HEK293T (cell line): Measurements from ENCODE around the gene LIPN.

ENCODE experiments used
- CTCF ChIA-PET: fragments of 350-600 bp; formaldehyde crosslinking; extraction: SDS; loops from one replicate; lab custom pipeline; 2021; ENCODE audit warnings: antibody characterized with exemption, inconsistent platforms; lab: Yijun Ruan, JAX
- POLR2A ChIA-PET: fragments of 350-600 bp; formaldehyde crosslinking; extraction: SDS; loops from one replicate; lab custom pipeline; 2020; ENCODE audit warnings: antibody characterized with exemption, inconsistent platforms; lab: Yijun Ruan, JAX
- DNase-seq: peaks from one replicate; pipeline ENCODE4 v3.0.0; 2012; ENCODE audit warnings: mixed read lengths; ENCODE audit errors: extremely low spot score
- ARNT ChIP-seq: fragments of 450-650 bp; IDR thresholded peaks from 2 replicates; pipeline ENCODE4 v1.6.1; 2017; ENCODE audit warnings: mild to moderate bottlenecking
- BHLHE40 ChIP-seq: fragments of 450-650 bp; IDR thresholded peaks from 2 replicates; pipeline ENCODE4 v1.6.1; 2016; ENCODE audit warnings: mild to moderate bottlenecking, moderate library complexity, borderline replicate concordance
- CTBP1 ChIP-seq: fragments of 450-650 bp; IDR thresholded peaks from 2 replicates; pipeline ENCODE4 v1.6.1; 2016; ENCODE audit warnings: borderline replicate concordance
- ELF4 ChIP-seq: fragments of 450-650 bp; IDR thresholded peaks from 2 replicates; pipeline ENCODE4 v1.6.1; 2017; ENCODE audit warnings: antibody characterized with exemption
- FOXA1 ChIP-seq: fragments of 450-650 bp; IDR thresholded peaks from 2 replicates; pipeline ENCODE4 v1.6.1; 2016; ENCODE audit warnings: mild to moderate bottlenecking
- FOXK2 ChIP-seq: fragments of 450-650 bp; IDR thresholded peaks from 2 replicates; pipeline ENCODE4 v1.6.1; 2016; ENCODE audit warnings: mild to moderate bottlenecking
- FOXM1 ChIP-seq: fragments of 450-650 bp; IDR thresholded peaks from 2 replicates; pipeline ENCODE4 v1.6.1; 2017; ENCODE audit warnings: mild to moderate bottlenecking, borderline replicate concordance
- HDGF ChIP-seq: fragments of 450-650 bp; IDR thresholded peaks from 2 replicates; pipeline ENCODE4 v1.6.1; 2017; ENCODE audit warnings: antibody characterized with exemption, borderline replicate concordance
- L3MBTL2 ChIP-seq: fragments of 450-650 bp; conservative IDR thresholded peaks from 2 replicates; pipeline ENCODE4 v1.6.1; 2016; ENCODE audit warnings: mild to moderate bottlenecking
- LEF1 ChIP-seq: fragments of 450-650 bp; IDR thresholded peaks from 2 replicates; pipeline ENCODE4 v1.6.1; 2017; ENCODE audit warnings: mild to moderate bottlenecking, borderline replicate concordance
- NFRKB ChIP-seq: fragments of 450-650 bp; IDR thresholded peaks from 2 replicates; pipeline ENCODE4 v1.6.1; 2016; ENCODE audit warnings: mild to moderate bottlenecking, moderate library complexity
- PKNOX1 ChIP-seq: fragments of 450-650 bp; IDR thresholded peaks from 2 replicates; pipeline ENCODE4 v1.6.1; 2016
- SP1 ChIP-seq: fragments of 450-650 bp; IDR thresholded peaks from 2 replicates; pipeline ENCODE4 v1.6.1; 2017
- SUZ12 ChIP-seq: fragments of 450-650 bp; IDR thresholded peaks from 2 replicates; pipeline ENCODE4 v1.6.1; 2016; ENCODE audit warnings: mild to moderate bottlenecking
- TARDBP ChIP-seq: fragments of 450-650 bp; IDR thresholded peaks from 2 replicates; pipeline ENCODE4 v1.6.1; 2016
- ZNF384 ChIP-seq: fragments of 450-650 bp; IDR thresholded peaks from 2 replicates; pipeline ENCODE4 v1.6.1; 2016

The LIPN gene

GRCh38 chr10:88804083-88804812 lies 44.4 kb downstream of the LIPN start:
- no peak for DNase-seq
- ChIA-PET POLR2A (no interaction called here), CTCF (interaction anchor here (0.6 to 0.8 kb wide), 3 partner anchors 20 to 261 kb away, joined by 3 to 6 read pairs (median 5); no protein-coding TSS in a partner anchor)
- TF ChIP-seq FOXA1: no peak
- TF ChIP-seq FOXM1: no peak
- no peak for TF ChIP-seq ARNT
- TF ChIP-seq BHLHE40: no peak
- TF ChIP-seq TARDBP: no peak
- no peak for TF ChIP-seq CTBP1
- no peak for TF ChIP-seq L3MBTL2
- TF ChIP-seq LEF1: no peak
- TF ChIP-seq ZNF384: no peak
- no peak for TF ChIP-seq PKNOX1
- TF ChIP-seq ELF4: no peak

GRCh38 chr10:88805361-88805760 lies 45.5 kb downstream of the LIPN start:
- TF ChIP-seq SUZ12: no peak
- no peak for TF ChIP-seq SP1
- TF ChIP-seq TARDBP: no peak
- TF ChIP-seq LEF1: no peak
- no peak for TF ChIP-seq BHLHE40
- no peak for TF ChIP-seq CTBP1
- TF ChIP-seq HDGF: no peak
- ChIA-PET POLR2A (no interaction called here), CTCF (interaction anchor here (0.6 kb wide), 1 partner anchor 22 kb away, joined by 4 read pairs; no protein-coding TSS in a partner anchor)
- DNase-seq: no peak

- no peak for DNase-seq
- ChIA-PET POLR2A (no interaction called here), CTCF (no interaction called here)
- TF ChIP-seq ARNT (no peak), SUZ12 (no peak), FOXA1 (no peak), HDGF (no peak), BHLHE40 (no peak), ZNF384 (no peak), ELF4 (no peak), L3MBTL2 (no peak), PKNOX1 (no peak), FOXM1 (no peak), TARDBP (no peak), CTBP1 (no peak), LEF1 (no peak), SP1 (no peak), NFRKB (no peak), FOXK2 (no peak)
These were observed 46.1 kb downstream of the LIPN start for GRCh38 chr10:88805924-88806323.

- ChIA-PET CTCF (interaction anchor here (0.9 kb wide), 1 partner anchor 123 kb away, joined by 3 read pairs; no protein-coding TSS in a partner anchor), POLR2A (no interaction called here)
- TF ChIP-seq SP1 (no peak), FOXM1 (no peak), ARNT (no peak), ZNF384 (no peak)
- DNase-seq: no peak
These were observed 49.8 kb downstream of the LIPN start for GRCh38 chr10:88809621-88810020.

- TF ChIP-seq SUZ12 (no peak), ZNF384 (peak; percentile 94)
- ChIA-PET POLR2A (no interaction called here), CTCF (interaction anchor here (0.6 to 1.5 kb wide), 9 partner anchors 21 to 1702 kb away, joined by 3 to 6 read pairs (median 3); no protein-coding TSS in a partner anchor)
- peak; percentile 58 for DNase-seq
These were observed 50.6 kb downstream of the LIPN start for GRCh38 chr10:88810196-88810961.

- POLR2A ChIA-PET: no interaction called here
- no peak for TF ChIP-seq ELF4
- no peak for TF ChIP-seq HDGF
- TF ChIP-seq SUZ12: no peak
- TF ChIP-seq ARNT: no peak
- TF ChIP-seq SP1: no peak
- no peak for TF ChIP-seq FOXK2
- TF ChIP-seq PKNOX1: no peak
- no peak for TF ChIP-seq BHLHE40
- TF ChIP-seq L3MBTL2: no peak
- no peak for TF ChIP-seq FOXA1
- no peak for TF ChIP-seq LEF1
- no peak for TF ChIP-seq CTBP1
- TF ChIP-seq NFRKB: no peak
- no peak for TF ChIP-seq TARDBP
- TF ChIP-seq FOXM1: no peak
- no peak for TF ChIP-seq ZNF384
- CTCF ChIA-PET: no interaction called here
- no peak for DNase-seq
These were observed 53.4 kb downstream of the LIPN start for GRCh38 chr10:88813200-88813599.
